Kidney (tissue), 14 donors: ENCODE data around the gene SRP14. TPM values are rescaled to one million over a fixed set of nuclear protein-coding genes. Genes with fewer than 3 reads are reported as not detected.
"Not testable (repeated sequence)": the region's sequence is repeated elsewhere in the genome, so short reads cannot be mapped to it uniquely, and the experiment has no call there.

Source experiments
- DNase-seq, 5 donors: peaks; one replicate each; pipeline ENCODE4 v3.0.0-alpha.2; 2013 to 2020
- FAIRE-seq: peaks from 2 replicates; lab custom pipeline; 2012; peaks lifted over from hg19 to GRCh38; lab: Jason Lieb, UNC
- H3K27ac ChIP-seq, 2 donors: one replicate each; pipeline ENCODE4 v1.7.0; 2013; ENCODE audit warnings: low read depth in 2 of 2, low read length in 2 of 2, inconsistent platforms in 1 of 2
- H3K27me3 ChIP-seq: one replicate; pipeline ENCODE4 v1.7.1; 2013; ENCODE audit warnings: low read length, inconsistent platforms; ENCODE audit not compliant: control insufficient read depth, insufficient read depth
- H3K36me3 ChIP-seq, 3 donors: one replicate each; pipeline versions ENCODE4 v1.7.0 to v1.7.1; 2013; ENCODE audit warnings: low read length in 3 of 3, control low read depth in 1 of 3, inconsistent platforms in 1 of 3; ENCODE audit not compliant: insufficient read depth in 3 of 3, control insufficient read depth in 2 of 3
- H3K4me1 ChIP-seq, 3 donors: one replicate each; pipeline versions ENCODE4 v1.7.0 to v1.7.1; 2013; ENCODE audit warnings: low read length in 3 of 3, inconsistent platforms in 1 of 3, low read depth in 1 of 3; ENCODE audit not compliant: control insufficient read depth in 2 of 3, insufficient read depth in 2 of 3
- H3K4me3 ChIP-seq, 3 donors: one replicate each; pipeline versions ENCODE4 v1.7.0 to v1.8.1; 2013; ENCODE audit warnings: low read length in 3 of 3, control low read depth in 1 of 3, inconsistent platforms in 1 of 3
- H3K9ac ChIP-seq, 3 donors: one replicate each; pipeline versions ENCODE4 v1.7.0 to v1.7.1; 2013; ENCODE audit warnings: low read length in 3 of 3, control low read depth in 1 of 3, inconsistent platforms in 1 of 3
- H3K9me3 ChIP-seq, 3 donors: one replicate each; pipeline versions ENCODE4 v1.7.0 to v1.7.1; 2013; ENCODE audit warnings: low read length in 3 of 3, control low read depth in 1 of 3, inconsistent platforms in 1 of 3; ENCODE audit not compliant: control insufficient read depth in 2 of 3, insufficient read depth in 1 of 3
- intact Hi-C: fragments of 100-400 bp; cut with DNase I; formaldehyde crosslinking; loops from one replicate; pipeline ENCODE4 v1.11.1; 2022
- polyA plus RNA-seq: library from polyadenylated mRNA; stranded (reverse); fragments of 350-450 nt; fragmentation: Illumina TruSeq; extraction: RNeasy Lipid Tissue Mini Kit (QIAGEN cat#74804); gene quantifications from one replicate; pipeline ENCODE4 v1.2.3, GENCODE V29; 2014; ENCODE audit warnings: low read depth, low replicate concordance; ENCODE audit not compliant: insufficient read depth
- total RNA-seq: library from RNA; stranded (reverse); fragmentation: NEBNext Ultra II Directional; extraction: Animal tissue kit (Norgen Biotek cat#: 25700); gene quantifications from one replicate; pipeline ENCODE4 v1.2.1, GENCODE V29; 2021
- TF ChIP-seq, protein P1 (sequence below): IDR thresholded peaks from 3 replicates; pipeline ENCODE4 v1.5.1; 2012; ENCODE audit warnings: mild to moderate bottlenecking, moderate library complexity, borderline replicate concordance; ENCODE audit not compliant: insufficient read depth; ENCODE audit errors: extremely low read depth
- donor health status: control.
- donor health status: control.
- donor health status: control.
- donor health status: control.
- donor health status: control.
- donor health status: DM: yes; HTN: yes; CAD: no.
- donor health status: Normal renal cell carcinoma (clear cell type).

Gene SRP14
- total and polyA plus RNA-seq, 2 donors from 2014 or later = 190 to 867 TPM

DNA sequence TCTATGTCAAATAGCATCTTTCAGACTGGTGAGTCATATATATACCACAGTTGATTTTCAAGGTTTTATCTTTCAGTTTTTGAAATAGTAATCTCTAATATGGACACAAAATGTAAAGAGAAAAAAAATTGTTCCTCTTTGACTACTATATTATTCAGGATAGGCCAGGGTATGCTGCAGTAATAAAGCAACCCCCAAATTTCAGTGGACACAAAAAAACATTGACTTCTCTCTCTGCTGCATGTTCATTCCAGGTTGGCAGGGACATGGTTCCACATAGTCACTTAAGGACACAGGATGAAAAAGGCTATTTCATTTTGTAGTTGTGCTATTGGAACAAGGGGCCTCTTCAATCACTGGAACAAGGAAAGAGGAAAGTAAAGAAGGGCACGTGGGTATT is 41.1 kb upstream of the SRP14 start:
- FAIRE-seq (no peak), DNase-seq (no peak)
- Histone ChIP-seq H3K4me3 (no peak overlapping the region), H3K4me1 (peaks cover 3 to 28% (median 27%) of the 10 kb centered on the region in 3 donors), H3K9ac (no peak overlapping the region), H3K9me3 (no peaks in the 10 kb centered on the region), H3K27me3 (no peaks in the 10 kb centered on the region), H3K27ac (no peak overlapping the region), H3K36me3 (no peaks in the 10 kb centered on the region)
- TF ChIP-seq, protein P1, sequence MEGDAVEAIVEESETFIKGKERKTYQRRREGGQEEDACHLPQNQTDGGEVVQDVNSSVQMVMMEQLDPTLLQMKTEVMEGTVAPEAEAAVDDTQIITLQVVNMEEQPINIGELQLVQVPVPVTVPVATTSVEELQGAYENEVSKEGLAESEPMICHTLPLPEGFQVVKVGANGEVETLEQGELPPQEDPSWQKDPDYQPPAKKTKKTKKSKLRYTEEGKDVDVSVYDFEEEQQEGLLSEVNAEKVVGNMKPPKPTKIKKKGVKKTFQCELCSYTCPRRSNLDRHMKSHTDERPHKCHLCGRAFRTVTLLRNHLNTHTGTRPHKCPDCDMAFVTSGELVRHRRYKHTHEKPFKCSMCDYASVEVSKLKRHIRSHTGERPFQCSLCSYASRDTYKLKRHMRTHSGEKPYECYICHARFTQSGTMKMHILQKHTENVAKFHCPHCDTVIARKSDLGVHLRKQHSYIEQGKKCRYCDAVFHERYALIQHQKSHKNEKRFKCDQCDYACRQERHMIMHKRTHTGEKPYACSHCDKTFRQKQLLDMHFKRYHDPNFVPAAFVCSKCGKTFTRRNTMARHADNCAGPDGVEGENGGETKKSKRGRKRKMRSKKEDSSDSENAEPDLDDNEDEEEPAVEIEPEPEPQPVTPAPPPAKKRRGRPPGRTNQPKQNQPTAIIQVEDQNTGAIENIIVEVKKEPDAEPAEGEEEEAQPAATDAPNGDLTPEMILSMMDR = no peak
- intact Hi-C loops = no loop called here

DNA sequence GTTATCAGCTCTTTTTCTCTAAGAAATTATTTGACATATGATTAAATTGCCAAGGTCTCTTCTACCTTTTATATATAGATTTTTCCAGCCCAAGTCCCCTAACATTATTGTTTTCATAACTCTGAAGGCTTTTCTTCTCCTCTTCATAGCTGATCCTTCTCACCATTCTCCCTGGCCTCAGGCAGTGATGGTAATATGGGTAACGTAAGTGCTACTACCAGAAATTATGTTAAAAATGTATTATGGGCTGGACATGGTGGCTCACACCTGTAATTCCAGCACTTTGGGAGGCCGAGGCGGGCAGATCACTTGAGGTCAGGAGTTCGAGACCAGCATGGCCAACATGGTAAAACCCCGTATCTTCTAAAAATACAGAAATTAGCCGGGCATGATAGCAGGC is 40.5 kb upstream of the SRP14 start:
- H3K9ac ChIP-seq = no peak overlapping the region
- intact Hi-C loops = no loop called here
- H3K4me1 ChIP-seq = peaks cover 3 to 28% (median 27%) of the 10 kb centered on the region in 3 donors
- TF ChIP-seq, protein P1 = no peak
- no peak overlapping the region for H3K27ac ChIP-seq
- FAIRE-seq (no peak), DNase-seq (no peak)
- H3K27me3 ChIP-seq = no peaks in the 10 kb centered on the region
- H3K36me3 ChIP-seq = no peaks in the 10 kb centered on the region
- no peaks in the 10 kb centered on the region for H3K9me3 ChIP-seq
- no peak overlapping the region for H3K4me3 ChIP-seq

DNA sequence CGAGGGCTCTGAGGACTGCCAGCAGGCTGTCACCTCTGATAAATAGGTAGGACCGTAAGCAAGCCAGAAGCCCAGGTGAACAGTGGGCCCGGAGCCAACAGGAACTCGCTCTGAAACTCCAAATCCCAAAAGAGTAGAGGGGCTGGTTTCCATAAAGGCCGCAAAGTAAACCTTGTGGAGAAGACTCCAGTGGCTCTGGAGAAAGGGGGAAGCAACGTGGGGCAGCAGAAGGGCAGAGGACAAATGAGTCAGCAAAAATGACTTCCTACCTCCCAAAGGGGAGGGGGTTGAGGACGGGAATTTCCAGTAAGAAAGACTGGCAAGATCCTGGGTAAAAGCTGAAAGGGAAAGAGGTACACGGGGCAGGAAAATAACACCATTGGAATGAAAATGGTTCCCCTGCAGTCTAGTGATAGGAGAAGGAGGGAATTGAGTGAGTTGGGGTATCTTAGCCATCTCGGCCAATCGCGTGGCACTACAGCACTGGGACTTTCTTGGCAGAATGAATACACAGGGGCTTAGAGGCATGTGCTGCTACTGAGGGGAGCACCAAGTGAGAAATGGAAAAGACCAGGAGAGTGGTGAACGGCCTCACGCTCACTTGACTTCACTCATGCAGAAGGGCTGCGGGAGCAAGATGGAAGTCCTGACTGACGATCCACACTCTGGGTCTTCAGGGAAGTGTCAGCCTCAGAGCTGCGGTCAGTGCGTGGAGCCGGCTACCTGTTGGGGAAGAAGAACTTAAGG is 36.5 kb upstream of the SRP14 start:
- Histone ChIP-seq H3K4me1 (peaks cover 0 to 8% (median 4%) of the 10 kb centered on the region in 3 donors), H3K27ac (no peak overlapping the region), H3K27me3 (no peaks in the 10 kb centered on the region), H3K9ac (no peak overlapping the region), H3K4me3 (no peak overlapping the region), H3K36me3 (no peaks in the 10 kb centered on the region), H3K9me3 (no peaks in the 10 kb centered on the region)
- TF ChIP-seq, protein P1 = no peak
- FAIRE-seq (no peak), DNase-seq (no peak)
- intact Hi-C loops = no loop called here

DNA sequence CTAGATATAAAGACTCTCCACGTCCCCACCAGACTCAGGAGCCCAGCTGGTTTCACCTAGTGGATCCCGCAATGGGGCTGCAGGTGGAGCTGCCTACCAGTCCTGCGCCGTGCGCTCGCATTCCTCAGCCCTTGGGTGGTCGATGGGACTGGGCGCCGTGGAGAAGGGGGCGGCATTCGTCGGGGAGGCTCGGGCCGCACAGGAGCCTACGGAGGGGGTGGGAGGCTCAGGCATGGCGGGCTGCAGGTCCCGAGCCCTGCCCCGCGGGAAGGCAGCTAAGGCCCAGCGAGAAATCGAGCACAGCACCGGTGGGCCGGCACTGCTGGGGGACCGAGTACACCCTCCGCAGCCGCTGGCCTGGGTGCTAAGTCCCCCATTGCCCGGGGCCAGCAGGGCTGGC is 35.7 kb upstream of the SRP14 start:
- H3K27me3 ChIP-seq, FAIRE-seq, H3K27ac ChIP-seq, intact Hi-C loops, DNase-seq, H3K9me3 ChIP-seq, H3K9ac ChIP-seq, H3K4me1 ChIP-seq, H3K36me3 ChIP-seq, H3K4me3 ChIP-seq: not testable (repeated sequence)

DNA sequence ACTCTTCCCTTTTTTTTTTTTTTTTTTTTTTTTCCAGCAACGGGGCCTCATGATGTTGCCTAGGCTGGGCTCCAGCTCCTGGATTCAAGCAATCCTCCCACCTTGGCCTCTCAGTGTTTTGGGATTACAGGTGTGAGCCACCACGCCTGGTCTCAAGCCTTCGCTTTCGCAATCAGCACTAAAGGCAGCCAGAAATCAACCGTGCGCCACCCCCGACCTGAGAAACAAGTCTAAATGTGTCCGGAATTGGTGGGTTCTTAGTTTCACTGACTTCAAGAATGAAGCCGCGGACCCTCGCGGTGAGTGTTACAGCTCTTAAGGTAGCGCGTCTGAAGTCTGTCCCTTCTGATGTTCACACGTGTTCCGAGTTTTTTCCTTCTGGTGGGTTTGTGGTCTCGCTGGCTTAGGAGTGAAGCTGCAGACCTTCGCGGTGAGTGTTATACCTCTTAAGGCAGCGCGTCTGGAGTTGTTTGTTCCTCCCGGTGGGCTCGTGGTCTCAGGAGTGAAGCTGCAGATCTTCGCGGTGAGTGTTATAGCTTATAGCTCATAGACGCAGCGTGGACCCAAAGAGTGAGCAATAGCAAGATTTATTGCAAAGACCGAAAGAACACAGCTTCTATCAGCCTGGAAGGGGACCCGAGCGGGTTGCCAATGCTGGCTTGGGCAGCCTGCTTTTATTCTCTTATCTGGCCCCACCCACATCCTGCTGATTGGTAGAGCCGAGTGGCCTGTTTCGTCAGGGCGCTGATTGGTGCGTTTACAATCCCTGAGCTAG is 34.9 kb upstream of the SRP14 start:
- H3K27me3 ChIP-seq, H3K27ac ChIP-seq, FAIRE-seq, H3K9me3 ChIP-seq, H3K9ac ChIP-seq, H3K36me3 ChIP-seq, DNase-seq, intact Hi-C loops, H3K4me3 ChIP-seq: not testable (repeated sequence)
- peaks cover 0 to 11% (median 11%) of the 10 kb centered on the region in 3 donors for H3K4me1 ChIP-seq
